GM11168 (cell line): Measurements from ENCODE around the gene IQCN.

Experiments used
- in situ Hi-C: fragments of 300-500 bp; cut with MboI; formaldehyde crosslinking; loops from one replicate; pipeline ENCODE4 v1.12.0; 2022; ENCODE audit warnings: low sequenced_read_pairs; ENCODE audit not compliant: unreplicated experiment

IQCN gene

DNA sequence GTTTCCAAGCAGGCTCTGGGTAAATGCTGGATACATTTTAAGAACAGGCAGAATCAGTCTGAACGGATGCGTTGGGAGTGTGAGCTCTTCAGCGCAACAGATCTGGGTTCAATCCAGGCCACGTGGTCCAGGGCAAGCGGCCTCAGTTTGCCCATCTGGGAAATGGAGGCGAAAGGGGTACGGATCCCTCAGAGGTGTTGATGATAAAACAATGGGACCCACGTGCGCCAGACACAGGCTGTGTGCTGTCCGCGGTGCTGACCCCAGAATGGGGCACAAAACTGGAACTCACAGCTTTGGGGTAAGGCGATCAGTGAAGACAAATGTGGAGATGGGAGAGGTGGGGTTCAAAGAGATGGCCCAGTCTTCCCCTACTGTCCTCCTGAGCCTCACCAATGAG is 34.9 kb downstream of the IQCN start:
- in situ Hi-C loops: no loop called here

- in situ Hi-C loops: no loop called here
Observed at GRCh38 chr19:18234194-18234593, 40.1 kb downstream of the IQCN start.

- in situ Hi-C loops: no loop called here
Observed at GRCh38 chr19:18233224-18233825, 40.9 kb downstream of the IQCN start.

DNA sequence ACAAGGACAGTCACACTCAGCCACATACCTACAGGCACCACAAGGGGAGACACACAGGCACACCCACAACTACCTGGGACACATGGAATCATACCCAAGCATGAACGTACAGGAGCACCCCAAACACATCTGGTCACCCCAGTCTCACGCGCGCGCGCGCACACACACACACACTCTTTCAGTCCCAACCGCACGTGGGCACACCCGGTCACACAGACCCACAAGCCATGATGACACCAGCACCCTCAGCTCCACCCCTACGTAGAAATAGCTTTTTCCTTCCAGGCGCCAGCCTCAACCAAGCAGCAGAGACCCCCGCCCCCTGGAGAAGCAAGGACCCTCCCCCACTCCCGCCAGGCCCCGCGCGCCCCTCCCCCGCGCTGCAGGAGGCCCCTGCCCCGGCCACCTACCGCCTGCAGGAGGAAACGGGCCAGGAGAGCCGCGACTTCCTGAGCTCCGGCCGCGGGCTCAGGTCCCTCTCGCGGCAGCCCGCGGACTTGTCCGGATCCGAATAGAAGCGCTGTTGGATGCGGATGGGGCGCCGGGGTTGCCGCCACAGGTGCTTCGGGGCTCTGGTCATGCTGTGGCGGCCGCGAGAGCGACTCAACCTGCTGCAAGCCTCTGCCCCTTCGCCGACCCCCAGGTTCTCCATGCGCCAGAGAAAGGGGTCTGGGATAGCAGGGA is 41.6 kb downstream of the IQCN start:
- in situ Hi-C loops: no loop called here

DNA sequence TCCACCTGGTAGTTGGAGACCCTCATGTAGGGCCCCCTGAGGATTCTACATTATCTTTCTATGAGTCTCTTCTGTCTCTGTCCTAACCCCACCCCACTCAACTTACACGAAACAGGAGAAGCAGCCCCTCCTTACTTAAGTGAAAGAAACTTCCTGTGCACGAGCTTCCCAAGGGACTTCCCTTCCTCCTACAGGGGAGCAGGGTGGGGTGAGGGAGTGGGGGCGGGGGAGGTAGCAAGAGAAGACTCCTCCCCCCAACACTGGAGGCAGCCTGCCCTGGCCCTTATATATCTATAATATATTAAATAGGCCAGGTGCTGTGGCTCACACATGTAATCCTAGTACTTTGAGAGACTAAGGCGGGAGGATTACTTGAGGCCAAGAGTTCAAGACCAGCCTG is 42.5 kb downstream of the IQCN start:
- in situ Hi-C loops: no loop called here

GRCh38 chr19:18230941-18231734 is 43.1 kb downstream of the IQCN start:
- in situ Hi-C loops: no loop called here

DNA sequence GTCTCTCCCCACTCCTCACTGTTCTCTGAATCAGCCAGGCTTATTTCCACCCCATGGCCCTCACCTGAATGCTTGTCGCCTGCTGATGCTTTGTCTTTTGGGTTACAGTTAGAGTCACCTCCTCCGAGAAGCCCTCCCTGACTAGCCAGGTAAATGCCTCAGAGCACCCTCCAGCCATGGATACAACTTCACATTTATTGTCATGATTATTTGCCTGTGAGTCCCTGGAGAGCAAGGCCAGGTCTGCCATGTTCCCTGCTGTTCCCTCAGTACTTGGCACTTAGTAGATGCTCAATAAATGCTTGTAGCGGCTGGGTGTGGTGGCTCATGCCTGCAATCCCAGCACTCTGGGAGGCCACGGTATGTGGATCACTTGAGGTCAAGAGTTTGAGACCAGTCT is 44.3 kb downstream of the IQCN start:
- in situ Hi-C loops: no loop called here

DNA sequence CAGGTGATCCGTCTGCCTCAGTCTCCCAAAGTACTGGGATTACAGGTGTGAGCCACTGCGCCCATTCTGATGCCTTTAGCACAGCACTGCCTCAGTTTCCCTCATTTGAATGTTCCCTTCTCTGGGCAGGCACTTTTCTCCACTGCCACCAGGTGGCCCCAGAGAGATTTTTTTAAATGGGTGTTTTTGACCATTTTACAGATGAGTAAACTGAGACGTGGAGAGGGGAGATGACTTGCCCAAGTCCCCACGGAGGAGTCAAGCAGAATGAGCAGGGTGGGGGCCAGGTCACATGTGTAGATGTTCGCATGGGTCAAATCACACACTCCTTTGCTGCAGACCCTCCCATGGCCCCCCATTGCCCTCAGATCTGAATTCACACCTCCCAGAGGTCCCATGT is 44.8 kb downstream of the IQCN start:
- in situ Hi-C loops: no loop called here

GRCh38 chr19:18227781-18228271 is 46.4 kb downstream of the IQCN start:
- in situ Hi-C loops: no loop called here

GRCh38 chr19:18226956-18227780 is 47.1 kb downstream of the IQCN start:
- in situ Hi-C loops: no loop called here

GRCh38 chr19:18225702-18226468 is 48.4 kb downstream of the IQCN start, which contains the start of gene PDE4C:
Gene PDE4C (minus strand): TSS chr19:18226438. CDS start chr19:18226415, 23 bp downstream.
- in situ Hi-C loops: no loop called here

DNA sequence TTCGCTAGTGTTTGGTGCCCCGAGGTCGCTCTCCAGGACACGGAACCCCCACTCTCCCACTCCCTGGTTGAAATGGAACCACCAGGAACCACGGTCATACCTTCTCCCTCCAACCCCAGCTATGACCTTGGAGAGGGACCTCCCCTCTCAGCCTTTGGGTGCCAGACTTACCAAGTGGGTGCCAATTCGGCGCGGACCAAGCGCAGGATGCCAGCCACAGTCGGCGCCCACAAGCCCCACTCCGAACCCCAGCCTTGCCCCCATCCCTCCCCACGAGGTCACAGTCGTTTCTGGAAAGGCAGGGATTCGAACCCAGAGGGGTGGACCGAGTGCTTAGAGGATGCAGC is 48.9 kb downstream of the IQCN start:
- in situ Hi-C loops: no loop called here

DNA sequence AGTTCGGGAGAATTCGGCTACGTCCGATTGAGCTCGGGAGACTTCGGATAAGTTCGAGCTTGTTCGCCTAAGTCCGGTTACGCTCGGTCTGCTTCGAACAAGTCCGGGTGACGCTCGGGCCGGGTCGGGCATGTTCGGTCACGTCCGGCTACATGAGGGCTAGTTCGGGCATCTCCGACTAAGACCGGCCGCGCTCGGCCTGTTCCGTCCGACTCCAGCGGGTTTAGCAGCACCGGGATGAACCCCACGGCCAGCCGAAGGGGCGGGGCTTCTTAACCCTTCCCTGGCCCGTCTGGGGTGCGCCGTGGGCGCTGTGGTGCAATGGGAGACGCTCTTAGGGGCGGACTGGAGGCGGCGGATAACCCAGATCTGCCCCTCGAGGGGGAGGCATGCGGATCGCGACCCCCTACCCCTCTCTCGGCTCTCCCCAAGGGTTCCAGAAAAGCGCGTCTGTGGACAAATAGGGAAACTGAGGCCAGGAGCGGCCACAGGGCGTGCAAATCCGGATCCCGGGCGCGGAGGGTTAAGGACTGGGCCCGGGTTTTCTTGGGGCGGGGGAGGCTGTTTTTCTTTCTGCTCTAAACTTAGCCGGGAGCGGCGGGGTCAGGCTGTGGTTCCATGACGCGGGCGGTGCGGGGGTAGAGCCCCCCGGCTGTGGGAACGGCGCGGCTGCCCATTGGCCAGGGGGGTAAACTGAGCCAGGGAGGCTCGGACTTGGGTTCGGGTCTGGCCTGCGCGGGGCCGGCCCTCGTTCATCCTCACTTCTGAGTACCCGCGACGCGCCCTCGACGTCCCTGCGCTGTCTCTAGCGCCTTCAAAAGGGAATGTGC is 49.5 kb downstream of the IQCN start:
- in situ Hi-C loops: no loop called here

GRCh38 chr19:18223860-18224524 is 50.3 kb downstream of the IQCN start:
- in situ Hi-C loops: no loop called here

DNA sequence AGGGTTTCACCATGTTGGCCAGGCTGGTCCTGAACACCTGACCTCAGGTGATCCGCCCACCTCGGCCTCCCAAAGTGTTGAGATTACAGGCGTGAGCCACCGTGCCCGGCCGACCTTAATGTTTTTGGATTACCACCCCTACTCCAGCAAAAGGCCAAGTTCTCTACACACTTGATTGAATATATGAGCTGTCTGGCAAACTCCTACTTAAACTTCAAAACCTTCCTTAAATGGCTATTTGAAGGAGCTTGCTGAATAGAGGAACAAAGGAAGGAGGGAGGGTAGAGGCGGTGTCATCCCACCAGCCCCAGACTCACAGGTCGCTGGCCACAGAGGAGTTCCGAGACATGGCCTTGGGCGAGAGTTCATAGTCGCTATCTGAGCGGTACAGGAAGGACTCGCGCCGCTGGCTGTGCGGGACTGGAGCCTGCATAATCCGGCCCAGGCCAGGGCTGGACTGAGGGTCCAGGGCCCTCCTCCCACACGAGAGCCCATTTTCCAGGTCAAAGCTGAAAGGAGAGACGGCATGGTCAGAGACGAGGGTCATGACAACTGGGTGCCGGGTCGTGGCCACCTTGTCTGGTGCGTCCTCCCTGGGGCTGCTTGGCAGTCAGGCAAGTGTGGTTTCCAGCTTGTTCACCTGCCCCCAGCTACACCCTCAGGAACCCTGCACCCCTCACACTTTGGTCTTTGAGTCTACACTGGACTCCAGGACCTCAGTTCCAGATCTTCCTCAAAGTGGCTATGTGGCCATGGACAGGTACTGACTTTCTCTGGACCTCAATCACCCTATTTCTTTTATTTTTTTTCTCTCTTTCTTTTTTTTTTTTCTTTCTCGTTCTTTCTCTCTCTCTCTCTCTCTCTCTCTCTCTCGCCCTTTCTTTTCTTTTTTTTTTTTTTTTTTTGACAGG is 52.2 kb downstream of the IQCN start:
- in situ Hi-C loops: no loop called here

GRCh38 chr19:18220632-18221275 is 53.5 kb downstream of the IQCN start:
- in situ Hi-C loops: no loop called here
